Measurements from ENCODE around the gene MYCBP. TPM values are rescaled to one million over a fixed set of nuclear protein-coding genes. Genes with fewer than 3 reads are reported as not detected.

Gene MYCBP
- total RNA-seq, 2 experiments from 2014 or later, result 21.5 to 47.6 TPM

DNA sequence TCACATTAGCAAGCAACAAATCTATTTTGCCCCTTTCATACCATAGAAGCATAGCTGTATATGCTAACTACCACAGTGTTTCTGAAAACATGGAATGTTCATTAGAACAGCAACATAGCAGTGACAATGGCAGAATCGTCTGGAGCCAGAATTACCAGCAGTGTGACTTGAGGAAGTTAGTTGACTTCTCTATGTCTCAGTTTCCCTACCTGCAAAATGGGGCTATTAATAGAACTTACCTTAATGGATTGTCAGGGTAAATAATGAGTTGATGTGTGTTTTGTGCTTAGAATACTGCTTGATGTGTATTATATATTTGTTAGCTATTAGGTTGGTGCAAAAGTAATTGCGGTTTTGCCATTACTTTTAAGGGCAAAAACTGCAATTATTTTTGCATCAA is 23.0 kb upstream of the MYCBP start:
- POLR2A ChIA-PET, result no interaction called here
- CTCF ChIA-PET (ENCODE audit: unreplicated experiment), result no interaction called here
- Histone ChIP-seq H3K4me2 (ENCODE audit: low read length) (no peak overlapping the region), H3K9me3 (ENCODE audit: low read length) (no peaks in the 10 kb centered on the region), H3K4me1 (ENCODE audit: insufficient read depth, low read length, poor library complexity, severe bottlenecking) (no peaks in the 10 kb centered on the region), H3K79me2 (ENCODE audit: insufficient read depth, low read depth, low read length) (no peaks in the 10 kb centered on the region), H3K36me3 (ENCODE audit: insufficient read depth, low read length) (no peaks in the 10 kb centered on the region), H3K4me3 (ENCODE audit: low read depth, low read length, poor library complexity, severe bottlenecking) (no peak overlapping the region), H4K20me1 (ENCODE audit: insufficient read depth, low read length) (no peaks in the 10 kb centered on the region), H3K9me2 (ENCODE audit: insufficient read depth, low read length) (no peaks in the 10 kb centered on the region), H3K27ac (ENCODE audit: low read depth, low read length, poor library complexity, severe bottlenecking) (no peak overlapping the region), H2AFZ (ENCODE audit: low read length) (no peak overlapping the region)
- no peak for DNase-seq (ENCODE audit: low spot score)
- TF ChIP-seq, protein P1, sequence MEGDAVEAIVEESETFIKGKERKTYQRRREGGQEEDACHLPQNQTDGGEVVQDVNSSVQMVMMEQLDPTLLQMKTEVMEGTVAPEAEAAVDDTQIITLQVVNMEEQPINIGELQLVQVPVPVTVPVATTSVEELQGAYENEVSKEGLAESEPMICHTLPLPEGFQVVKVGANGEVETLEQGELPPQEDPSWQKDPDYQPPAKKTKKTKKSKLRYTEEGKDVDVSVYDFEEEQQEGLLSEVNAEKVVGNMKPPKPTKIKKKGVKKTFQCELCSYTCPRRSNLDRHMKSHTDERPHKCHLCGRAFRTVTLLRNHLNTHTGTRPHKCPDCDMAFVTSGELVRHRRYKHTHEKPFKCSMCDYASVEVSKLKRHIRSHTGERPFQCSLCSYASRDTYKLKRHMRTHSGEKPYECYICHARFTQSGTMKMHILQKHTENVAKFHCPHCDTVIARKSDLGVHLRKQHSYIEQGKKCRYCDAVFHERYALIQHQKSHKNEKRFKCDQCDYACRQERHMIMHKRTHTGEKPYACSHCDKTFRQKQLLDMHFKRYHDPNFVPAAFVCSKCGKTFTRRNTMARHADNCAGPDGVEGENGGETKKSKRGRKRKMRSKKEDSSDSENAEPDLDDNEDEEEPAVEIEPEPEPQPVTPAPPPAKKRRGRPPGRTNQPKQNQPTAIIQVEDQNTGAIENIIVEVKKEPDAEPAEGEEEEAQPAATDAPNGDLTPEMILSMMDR (conservative IDR thresholded peaks at IDR 0.05; ENCODE audit: low read length), result no peak
- no peak for TF ChIP-seq EZH2phosphoT487 (IDR thresholded peaks at IDR 0.05; ENCODE audit: borderline replicate concordance, low read depth, low read length)
- intact Hi-C loops (cut with micrococcal nuclease; ENCODE audit: unreplicated experiment), result no loop called here
- no TSS peak for BruUV-seq (replicated peaks)

DNA sequence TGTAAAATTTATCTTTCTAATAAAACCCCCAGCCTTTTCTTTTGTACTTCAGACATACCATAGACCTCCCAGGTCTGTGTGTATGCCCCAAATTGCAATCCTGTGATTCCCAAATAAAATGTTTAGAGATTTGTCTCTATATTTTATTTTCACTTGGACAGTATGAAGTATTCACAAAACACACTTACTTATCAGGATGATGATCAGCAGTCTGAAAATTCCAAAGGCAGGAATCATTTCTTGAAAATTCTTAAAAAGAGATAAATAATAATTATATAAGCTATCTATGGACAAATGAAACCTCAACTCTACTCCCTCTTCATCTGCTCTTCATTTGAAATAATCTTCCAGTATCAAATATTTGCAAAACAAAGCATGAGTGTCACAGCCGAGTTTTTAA is 19.8 kb upstream of the MYCBP start:
- no peak for TF ChIP-seq EZH2phosphoT487 (IDR thresholded peaks at IDR 0.05; ENCODE audit: borderline replicate concordance, low read depth, low read length)
- TF ChIP-seq, protein P1 (conservative IDR thresholded peaks at IDR 0.05; ENCODE audit: low read length), result no peak
- no peaks in the 10 kb centered on the region for H3K79me2 ChIP-seq (ENCODE audit: insufficient read depth, low read depth, low read length)
- H3K9me2 ChIP-seq (ENCODE audit: insufficient read depth, low read length), result no peaks in the 10 kb centered on the region
- CTCF ChIA-PET (ENCODE audit: unreplicated experiment), result no interaction called here
- no peak overlapping the region for H3K4me3 ChIP-seq (ENCODE audit: low read depth, low read length, poor library complexity, severe bottlenecking)
- intact Hi-C loops (cut with micrococcal nuclease; ENCODE audit: unreplicated experiment), result no loop called here
- no peaks in the 10 kb centered on the region for H4K20me1 ChIP-seq (ENCODE audit: insufficient read depth, low read length)
- no peak overlapping the region for H2AFZ ChIP-seq (ENCODE audit: low read length)
- no peaks in the 10 kb centered on the region for H3K4me1 ChIP-seq (ENCODE audit: insufficient read depth, low read length, poor library complexity, severe bottlenecking)
- BruUV-seq (replicated peaks), result no TSS peak
- H3K9me3 ChIP-seq (ENCODE audit: low read length), result no peaks in the 10 kb centered on the region
- H3K27ac ChIP-seq (ENCODE audit: low read depth, low read length, poor library complexity, severe bottlenecking), result no peak overlapping the region
- POLR2A ChIA-PET, result interaction anchor here (0.8 kb wide), 1 partner anchor 197 kb away, joined by 3 read pairs; no protein-coding TSS in a partner anchor
- DNase-seq (ENCODE audit: low spot score), result no peak
- H3K4me2 ChIP-seq (ENCODE audit: low read length), result no peak overlapping the region
- H3K36me3 ChIP-seq (ENCODE audit: insufficient read depth, low read length), result no peaks in the 10 kb centered on the region

DNA sequence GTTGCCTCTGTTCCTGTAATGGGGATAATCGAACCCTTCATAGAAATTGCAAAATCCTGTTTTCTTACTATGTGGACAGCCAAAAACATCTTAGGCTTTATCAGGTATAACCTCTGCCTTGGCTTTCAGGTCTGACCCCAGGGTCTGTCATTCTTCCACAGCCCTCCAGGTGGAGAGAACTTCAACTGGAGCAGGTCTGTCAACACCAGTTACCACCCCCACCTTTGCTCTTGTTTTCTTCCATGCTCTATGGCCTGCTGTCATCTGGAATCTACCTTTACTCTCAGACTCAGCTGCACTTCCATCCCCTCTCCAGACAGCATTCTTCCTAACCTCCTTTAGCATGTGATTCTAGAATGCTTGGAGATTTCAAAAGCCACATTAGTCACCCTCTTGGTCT is 18.6 kb upstream of the MYCBP start:
- no peaks in the 10 kb centered on the region for H3K9me3 ChIP-seq (ENCODE audit: low read length)
- no peaks in the 10 kb centered on the region for H3K9me2 ChIP-seq (ENCODE audit: insufficient read depth, low read length)
- no peaks in the 10 kb centered on the region for H3K79me2 ChIP-seq (ENCODE audit: insufficient read depth, low read depth, low read length)
- no peaks in the 10 kb centered on the region for H3K4me1 ChIP-seq (ENCODE audit: insufficient read depth, low read length, poor library complexity, severe bottlenecking)
- no peak overlapping the region for H3K27ac ChIP-seq (ENCODE audit: low read depth, low read length, poor library complexity, severe bottlenecking)
- DNase-seq (ENCODE audit: low spot score), result no peak
- H2AFZ ChIP-seq (ENCODE audit: low read length), result no peak overlapping the region
- H3K36me3 ChIP-seq (ENCODE audit: insufficient read depth, low read length), result no peaks in the 10 kb centered on the region
- TF ChIP-seq EZH2phosphoT487 (IDR thresholded peaks at IDR 0.05; ENCODE audit: borderline replicate concordance, low read depth, low read length), result no peak
- TF ChIP-seq, protein P1 (conservative IDR thresholded peaks at IDR 0.05; ENCODE audit: low read length), result peak; percentile 19; the same call in 1 of the 2 replicates
- ChIA-PET POLR2A (no interaction called here), CTCF (ENCODE audit: unreplicated experiment) (no interaction called here)
- BruUV-seq (replicated peaks), result no TSS peak
- intact Hi-C loops (cut with micrococcal nuclease; ENCODE audit: unreplicated experiment), result no loop called here
- H3K4me2 ChIP-seq (ENCODE audit: low read length), result no peak overlapping the region
- H3K4me3 ChIP-seq (ENCODE audit: low read depth, low read length, poor library complexity, severe bottlenecking), result no peak overlapping the region
- H4K20me1 ChIP-seq (ENCODE audit: insufficient read depth, low read length), result no peaks in the 10 kb centered on the region

Measured in OCI-LY7 (cell line).